ENCODE measurements around the gene DCUN1D1.
A peak's percentile ranks its signal among the peaks of the same experiment; 100 is the strongest.

The DCUN1D1 gene

DNA sequence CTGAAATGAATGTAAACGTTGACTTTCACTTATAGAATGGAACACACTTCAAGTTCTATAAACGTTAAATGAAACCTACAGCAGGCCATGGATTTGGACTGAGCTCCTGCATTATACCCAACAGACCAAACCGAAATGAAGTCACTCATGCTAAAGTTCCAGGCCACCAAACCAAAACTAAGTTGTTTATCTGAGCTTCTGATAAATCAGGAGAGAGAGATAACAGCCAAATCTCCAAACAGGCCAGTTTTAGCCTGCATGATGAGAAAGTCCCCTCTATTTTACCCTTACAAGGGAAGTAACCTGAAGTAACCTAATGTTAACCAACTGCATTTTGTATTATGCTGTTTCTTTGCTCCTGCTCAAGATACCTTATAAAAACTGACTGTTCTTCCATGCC is 44.5 kb downstream of the DCUN1D1 start:
- DNase-seq (ENCODE audit: low read depth), result no peak

DNA sequence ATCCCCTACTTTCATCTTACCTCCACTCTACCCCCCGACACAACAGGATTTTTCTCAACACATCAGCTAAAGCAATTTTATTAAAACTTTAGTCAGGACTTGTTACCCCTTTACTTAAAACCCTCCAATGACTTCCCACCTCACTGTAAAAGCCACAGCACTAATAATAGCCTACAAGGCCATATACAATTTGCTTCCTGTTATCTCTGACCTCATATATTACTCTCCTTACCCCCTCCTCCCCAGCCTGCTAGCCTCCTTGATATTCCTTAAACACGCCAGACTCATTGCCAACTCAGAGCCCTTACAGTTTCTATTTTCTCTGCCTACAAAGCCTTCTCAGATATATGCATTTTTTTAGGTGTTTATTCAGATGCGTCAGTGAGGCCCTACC is 54.4 kb downstream of the DCUN1D1 start:
- no peak for DNase-seq (ENCODE audit: low read depth)

DNA sequence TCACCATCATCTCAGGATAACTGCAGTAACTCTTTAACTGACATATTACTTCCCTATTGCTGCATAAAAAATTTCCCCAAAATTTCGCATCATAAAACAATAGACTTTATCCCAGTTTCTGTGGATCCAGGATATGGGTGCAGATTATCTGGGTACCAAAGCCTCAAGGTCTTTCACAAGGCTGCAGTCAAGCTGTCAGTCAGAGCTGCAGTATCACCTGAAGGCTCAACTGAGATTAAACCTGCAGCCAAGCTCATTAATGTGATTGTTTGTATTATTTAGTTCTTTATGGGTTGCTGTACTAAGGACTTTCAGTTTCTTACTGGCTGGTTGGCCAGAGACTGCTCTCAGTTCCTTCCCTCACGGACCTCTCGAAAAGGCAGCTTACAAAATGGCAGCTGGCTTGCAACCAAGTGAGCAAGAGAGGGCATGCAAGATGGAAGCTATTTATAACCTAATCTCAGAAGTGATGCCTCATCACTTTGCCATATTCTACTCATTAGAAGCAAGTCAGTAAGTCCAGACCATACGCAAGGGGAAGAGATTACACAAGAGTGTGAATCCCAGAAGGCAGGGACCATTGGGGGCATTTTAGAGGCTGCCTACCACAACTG is 54.9 kb downstream of the DCUN1D1 start:
- DNase-seq (ENCODE audit: low read depth), result peak; percentile 4

DNA sequence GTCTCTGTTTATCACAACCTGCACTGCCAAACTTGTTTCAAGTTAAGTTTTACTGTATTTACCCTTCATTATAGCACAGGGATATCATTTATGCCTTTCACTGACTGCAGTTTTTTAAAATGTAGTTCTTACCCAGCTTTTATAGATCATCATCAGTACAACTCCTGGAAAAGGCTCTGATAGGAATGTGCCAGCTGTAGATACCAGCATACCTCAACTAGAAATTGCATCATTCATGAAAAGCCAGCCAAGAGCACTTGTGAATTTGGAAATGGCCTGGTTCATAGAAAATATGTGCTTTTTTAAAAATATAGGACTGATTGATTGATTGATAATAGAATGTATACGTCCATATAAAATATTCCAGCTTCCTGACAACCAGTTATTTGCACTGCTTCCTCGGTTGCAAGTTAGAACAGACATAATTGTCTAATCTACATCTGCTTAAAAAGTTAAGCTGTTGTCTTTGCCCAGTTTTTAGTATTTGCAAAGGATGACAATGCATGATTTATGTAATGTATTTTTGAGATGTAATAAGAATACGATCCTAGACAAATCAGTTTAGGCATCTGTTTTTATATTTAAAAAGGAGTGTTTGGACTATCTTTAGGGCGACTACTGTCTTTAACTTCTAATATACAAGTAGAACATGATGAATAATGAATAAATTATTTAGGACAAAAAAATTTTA is 58.5 kb downstream of the DCUN1D1 start:
- DNase-seq (ENCODE audit: low read depth), result no peak

DNA sequence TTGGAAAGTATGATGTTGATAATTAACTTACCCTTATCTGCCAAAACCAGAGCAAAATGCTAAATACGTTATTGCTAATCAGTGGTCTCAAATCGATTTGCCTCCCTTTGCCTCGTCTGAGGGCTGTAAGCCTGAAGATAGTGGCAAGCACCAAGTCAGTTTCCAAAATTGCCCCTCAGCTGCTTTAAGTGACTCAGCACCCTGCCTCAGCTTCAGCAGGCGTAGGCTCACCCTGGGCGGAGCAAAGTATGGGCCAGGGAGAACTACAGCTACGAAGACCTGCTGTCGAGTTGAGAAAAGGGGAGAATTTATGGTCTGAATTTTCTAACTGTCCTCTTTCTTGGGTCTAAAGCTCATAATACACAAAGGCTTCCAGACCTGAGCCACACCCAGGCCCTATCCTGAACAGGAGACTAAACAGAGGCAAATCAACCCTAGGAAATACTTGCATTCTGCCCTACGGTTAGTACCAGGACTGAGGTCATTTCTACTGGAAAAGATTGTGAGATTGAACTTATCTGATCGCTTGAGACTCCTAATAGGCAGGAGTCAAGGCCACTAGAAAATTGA is 59.7 kb downstream of the DCUN1D1 start:
- no peak for DNase-seq (ENCODE audit: low read depth)

DNA sequence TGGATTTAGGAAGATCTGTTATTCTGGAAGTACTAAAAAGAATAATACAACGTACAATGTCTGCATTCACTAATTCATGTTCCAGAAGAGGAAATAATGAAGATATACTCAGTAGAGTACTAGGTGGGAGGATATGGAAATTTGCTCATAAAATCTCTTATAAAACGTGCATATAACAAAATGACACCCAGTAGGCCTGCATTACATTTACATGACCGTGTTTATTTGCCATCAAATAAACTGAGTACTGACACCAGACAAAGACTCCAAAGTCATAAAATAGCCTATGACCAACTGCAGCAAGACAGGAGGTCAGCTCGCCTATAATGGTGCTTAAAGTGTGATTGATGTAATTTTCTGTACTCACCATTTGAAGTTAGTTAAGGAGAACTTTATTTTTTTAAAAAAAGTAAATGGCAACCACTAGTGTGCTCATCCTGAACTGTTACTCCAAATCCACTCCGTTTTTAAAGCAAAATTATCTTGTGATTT is 60.4 kb downstream of the DCUN1D1 start:
- DNase-seq (ENCODE audit: low read depth), result no peak

DNA sequence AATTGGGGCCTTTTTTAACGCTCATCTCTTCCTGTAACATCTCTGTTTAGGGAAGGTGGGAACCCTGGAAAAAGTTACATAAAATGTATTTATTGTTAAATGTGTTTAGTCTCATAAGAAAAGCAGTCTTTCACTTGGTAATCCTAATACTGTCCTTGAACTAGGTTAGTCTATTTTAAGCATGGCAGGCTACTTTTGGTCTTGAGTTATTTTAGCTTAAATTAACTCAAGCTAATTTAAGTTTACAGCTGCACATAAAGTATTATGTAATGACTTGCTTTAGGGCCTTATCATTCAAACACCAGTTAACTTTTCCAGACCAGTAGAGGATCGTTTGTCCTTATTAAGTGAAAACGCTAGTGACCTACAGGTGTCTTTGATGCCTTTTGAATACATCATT is 63.2 kb downstream of the DCUN1D1 start:
- DNase-seq (ENCODE audit: low read depth), result no peak

DNA sequence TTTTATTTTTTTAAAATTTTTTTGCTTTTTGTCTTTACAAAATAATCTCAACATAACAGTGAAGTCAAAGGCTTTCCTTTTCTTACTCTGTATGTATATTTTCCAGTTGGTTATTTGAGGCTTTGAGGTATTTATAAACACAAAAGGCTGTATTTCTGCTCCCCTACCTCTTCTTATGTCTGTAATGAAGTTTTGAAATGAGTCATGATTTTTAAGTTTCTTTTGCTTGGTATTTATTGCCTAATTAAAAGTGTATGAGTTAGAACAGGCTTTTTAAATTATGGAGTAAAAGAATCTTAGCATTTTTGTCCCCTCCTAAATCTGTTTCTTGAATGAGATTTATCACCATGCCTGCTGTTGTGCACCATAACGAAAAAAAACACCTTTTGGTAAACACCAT is 66.0 kb downstream of the DCUN1D1 start:
- DNase-seq (ENCODE audit: low read depth), result no peak

DNA sequence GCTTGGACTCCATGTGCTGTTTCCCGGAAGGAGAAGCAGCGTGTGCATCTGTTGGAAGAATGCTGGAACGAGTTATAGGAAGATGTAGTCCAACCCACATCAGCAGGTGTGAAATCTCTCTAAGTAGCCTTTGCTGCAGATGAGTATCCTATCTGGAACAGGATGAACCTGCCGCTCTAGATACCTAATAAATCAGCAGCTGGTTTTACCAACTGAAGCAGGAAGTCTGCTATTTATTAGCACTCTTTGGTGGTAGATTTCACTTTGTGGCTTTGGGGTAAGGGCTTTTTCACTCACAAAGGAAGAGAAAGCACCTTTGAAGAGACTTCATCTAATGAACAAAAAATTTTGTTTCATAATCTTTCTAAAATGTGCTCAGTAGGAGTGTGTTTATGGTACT is 66.4 kb downstream of the DCUN1D1 start:
- DNase-seq (ENCODE audit: low read depth), result no peak

DNA sequence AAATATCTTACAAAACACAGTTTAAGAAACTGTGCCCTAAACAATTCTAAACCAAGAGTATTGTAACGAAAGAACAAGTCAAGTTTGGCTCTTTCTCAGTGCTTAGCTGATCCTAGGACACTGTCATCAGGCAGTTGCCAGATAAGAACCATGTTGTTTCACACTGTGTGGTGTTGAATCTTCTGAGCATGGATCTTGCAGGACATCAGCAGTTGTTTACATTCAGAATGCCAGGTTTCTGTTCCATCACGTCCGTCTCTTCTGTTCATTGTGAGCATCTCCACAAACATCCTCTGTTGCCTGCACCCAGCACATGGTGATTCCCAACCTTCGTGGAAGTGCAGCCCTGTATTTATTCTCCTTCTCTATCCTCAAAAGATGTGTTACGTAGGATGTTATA is 67.9 kb downstream of the DCUN1D1 start:
- no peak for DNase-seq (ENCODE audit: low read depth)

DNA sequence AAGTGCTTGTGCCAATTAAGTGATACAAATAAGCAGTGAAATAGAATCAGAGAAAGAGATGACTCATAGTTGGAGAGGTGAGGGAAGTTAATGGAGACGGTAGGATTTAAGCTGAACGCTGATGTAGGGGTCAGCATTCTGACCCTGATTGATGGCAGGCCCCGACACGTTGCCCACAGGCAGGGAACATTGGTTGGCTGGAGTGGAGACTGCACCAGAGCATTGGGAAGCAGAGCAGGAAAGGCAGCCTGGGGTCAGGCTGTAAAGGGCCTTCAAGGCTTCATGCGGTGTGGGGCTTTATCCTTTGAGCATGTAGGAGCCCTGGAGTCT is 68.6 kb downstream of the DCUN1D1 start:
- DNase-seq (ENCODE audit: low read depth), result no peak

DNA sequence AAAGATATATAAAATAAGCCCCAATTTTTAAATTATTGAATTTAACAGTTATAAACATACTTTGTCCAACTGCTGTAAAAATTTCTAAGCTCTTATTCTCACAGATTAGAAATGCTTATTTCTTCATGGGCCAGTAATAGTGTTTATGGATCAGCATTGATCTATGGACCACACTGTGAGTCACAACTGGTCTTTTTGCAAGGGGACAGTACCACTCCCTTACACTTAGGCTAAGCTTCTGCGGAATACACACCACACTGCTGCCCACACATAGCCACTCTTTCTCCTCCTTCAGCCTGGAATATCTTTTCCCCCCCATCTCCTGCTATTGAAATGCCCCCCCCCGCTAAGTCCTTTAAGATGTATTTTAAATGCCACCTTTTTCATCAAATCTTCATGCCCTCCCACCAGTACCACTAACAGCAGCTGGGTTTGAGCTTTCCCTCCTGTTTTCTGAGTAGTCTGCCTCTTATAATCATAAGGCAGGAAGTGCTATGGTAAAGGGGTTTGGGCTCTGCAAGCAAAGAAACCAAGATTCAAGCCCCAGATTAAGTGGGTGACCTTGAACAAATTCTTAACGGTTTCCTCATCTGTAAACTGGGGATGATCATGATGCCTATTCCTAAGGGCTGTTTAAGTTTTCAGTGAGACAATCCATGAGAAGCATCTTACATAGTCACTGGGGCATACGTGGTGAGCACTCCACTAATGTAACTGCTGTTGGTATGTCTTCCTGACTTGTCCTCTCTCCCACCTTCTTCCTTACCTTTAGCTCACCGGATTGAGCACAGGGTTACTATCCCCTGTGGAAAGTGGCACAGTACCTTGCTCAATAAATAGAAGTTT is 69.2 kb downstream of the DCUN1D1 start:
- DNase-seq (ENCODE audit: low read depth), result no peak

DNA sequence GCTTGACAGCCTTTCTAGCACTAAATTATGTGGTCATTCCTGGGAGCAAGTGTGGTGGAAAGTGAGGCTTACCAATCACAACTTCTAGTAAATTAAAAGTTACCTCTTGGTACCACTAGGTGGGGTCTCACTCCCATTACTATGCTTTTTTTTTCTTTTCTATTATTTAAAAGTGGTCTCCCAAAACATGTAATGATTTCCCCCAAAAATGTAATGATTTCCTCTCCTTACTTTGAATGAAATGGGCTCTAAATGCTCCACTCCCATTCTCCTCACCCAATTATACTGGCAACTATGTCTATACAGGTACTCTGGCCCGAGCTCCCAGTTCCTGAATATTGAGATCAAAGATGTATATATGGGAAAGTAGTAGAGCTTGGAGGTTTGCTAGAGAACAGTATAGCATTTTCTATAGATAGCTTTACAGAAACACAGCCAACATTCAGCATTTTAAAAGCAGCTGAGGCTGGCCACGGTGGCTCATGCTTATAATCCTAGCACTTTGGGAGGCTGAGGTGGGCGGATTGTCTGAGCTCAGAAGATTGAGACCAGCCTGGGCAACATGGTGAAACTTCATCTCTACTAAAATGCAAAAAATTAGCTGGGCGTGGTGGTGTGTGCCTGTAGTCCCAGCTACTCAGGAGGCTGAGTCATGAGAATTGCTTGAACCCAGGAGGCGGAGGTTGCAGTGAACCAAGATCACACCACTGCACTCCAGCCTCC is 70.9 kb downstream of the DCUN1D1 start:
- peak; percentile 49 for DNase-seq (ENCODE audit: low read depth)

DNA sequence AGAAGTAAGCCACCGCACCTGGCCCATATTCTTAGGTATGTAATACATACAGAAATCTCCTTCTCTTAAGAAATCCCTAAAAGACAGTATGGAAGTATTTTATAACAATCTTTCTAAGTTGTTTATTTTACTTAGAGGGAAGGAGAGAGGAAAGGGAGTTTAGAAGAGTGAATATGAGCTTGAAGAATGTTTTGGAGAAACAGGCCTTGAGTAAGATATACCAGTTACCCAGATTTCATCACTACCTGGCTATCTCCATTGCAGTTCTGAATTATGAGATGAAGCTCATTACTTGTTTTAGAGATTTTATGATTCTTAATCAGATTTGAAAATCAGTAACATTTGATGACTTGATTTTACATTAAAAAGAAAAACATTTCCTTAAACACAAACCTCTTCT is 71.9 kb downstream of the DCUN1D1 start:
- no peak for DNase-seq (ENCODE audit: low read depth)

DNA sequence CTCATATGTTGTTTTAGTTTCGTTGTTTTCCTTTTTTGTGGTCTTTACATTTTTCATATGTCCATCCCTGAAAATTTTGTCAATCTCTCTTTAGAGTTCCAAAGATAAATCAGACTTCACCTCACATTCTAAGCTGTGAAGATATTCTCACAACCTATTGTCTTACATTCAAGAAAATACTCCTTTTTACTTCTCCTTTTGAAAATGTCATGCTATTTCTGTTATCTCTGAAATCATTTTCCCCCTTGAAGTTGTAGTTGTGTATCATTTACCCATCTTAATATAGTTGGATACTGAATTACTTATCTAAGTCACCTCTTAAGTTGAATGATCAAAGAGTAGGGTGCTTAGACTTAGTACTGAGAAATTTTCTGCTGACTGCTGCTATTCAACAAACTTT is 74.3 kb downstream of the DCUN1D1 start:
- DNase-seq (ENCODE audit: low read depth), result no peak

DNA sequence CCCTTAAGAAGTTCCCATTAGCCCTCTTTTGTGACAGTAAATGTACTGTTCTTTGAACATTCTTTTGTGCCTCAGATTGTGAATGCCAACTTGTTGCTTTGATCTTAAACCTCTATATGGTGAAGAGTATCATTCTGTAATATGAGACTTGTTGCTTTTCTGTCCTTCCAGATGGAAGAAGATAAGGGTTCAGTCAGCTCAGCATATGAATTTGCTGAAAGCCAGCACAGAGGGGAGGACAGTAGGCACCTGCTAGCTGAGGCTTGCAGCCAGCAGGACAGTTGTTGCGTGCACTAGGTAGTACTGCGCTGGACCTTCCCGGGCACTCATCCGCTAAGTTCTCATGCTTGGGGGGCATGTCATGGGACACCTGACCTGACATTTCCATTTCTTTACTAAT is 74.7 kb downstream of the DCUN1D1 start:
- no peak for DNase-seq (ENCODE audit: low read depth)

DNA sequence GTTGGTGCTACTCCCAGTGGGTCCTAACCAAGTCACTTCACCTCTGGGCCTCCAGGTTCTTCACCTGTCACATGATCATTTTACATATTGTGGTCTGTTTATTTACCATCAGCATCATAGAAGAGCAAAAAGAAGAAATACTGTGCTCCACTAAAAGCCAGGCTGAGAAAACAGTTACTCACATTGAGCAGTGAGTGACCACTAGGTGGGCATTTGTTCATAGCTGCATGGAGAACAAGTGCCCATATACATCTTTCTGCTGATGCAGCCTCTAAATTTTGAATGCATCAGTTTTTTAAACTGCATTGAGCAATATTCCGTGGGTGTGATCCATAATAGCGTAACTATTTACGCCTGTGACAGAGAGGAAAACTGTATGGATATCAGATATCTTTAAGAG is 76.2 kb downstream of the DCUN1D1 start:
- no peak for DNase-seq (ENCODE audit: low read depth)

DNA sequence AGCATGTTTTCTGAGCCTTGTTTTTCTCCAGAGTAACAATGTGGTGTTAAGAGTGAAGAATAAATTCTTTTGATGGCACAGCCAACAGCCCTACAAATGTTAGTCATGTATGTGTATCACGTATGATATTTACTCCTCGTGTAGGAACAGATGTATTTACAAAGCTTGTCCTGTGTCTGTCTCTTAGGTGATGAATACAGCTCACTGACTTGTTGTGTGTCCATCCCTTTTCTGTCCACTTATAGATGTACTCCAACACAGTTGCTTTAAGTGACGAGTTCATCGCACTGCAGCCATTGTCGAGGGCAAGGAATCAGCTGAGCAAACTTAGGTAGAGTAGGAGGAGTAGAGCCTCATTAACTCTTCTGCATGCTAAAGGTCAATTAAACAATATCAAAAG is 78.1 kb downstream of the DCUN1D1 start:
- DNase-seq (ENCODE audit: low read depth), result no peak

DNA sequence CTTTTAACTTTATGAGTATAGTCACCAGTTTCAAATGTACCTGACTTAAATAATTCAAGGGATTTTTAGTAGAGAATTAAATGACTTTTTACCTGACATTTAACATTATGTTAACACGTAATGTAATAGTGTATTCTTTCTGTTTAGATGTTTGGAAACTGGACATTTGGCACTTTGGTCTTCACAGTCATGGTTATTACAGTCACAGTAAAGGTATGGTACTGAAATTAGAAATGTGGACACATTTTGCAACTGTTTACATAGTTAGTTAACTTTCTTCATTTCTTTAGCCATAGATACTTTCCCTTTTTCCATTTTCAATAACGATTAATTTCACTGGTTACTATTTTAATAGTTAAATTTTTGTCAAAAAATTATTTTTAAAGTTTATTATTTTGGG is 83.8 kb downstream of the DCUN1D1 start:
- DNase-seq (ENCODE audit: low read depth), result no peak

DNA sequence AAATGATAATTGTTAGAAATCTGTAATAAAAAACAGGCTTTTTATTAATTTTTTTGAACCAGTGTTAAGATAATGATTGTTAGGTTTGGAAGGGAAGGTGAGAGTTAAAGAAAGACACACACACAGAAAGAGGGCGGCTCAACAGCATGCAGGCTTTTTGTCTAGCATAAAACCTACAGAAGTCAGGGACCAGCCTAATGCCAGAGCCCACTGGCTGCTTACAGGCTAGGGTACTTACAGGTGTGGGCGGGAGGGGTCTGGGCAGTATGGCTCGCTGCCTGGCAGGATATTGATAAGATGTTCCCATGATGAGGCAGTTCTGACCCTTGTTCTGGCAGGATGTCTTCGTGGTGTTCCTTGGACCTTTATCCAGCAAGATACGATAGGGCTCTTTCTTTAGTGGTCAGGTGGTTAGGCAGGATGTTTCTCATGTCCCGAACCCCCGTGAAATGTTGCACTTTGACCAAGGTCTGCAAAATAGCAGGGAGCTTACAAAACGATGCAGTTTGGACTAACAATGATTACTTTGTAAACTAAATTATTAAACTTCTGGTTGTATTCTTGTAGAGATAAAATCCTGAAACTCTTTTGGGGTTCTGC is 84.7 kb downstream of the DCUN1D1 start:
- DNase-seq (ENCODE audit: low read depth), result no peak

DNA sequence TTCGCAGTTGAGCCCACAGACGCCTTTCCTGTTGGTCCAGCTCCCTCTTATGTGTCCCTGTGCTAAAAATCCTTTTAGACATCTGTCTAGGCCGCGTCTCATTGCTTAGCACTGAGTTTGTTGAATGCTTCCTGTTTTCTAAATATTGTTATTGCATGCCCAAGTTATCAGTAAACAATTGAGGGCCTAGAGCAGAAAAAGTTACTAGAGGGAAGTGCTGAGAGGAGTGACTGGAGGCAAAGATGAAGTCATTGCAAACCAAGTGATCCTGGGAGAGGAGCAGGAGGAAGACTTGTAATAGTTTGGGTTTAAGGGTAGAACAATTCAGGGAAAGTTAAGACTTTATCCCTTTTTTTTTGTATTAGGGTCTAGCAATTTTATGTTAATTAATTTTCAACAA is 88.1 kb downstream of the DCUN1D1 start:
- DNase-seq (ENCODE audit: low read depth), result no peak

DNA sequence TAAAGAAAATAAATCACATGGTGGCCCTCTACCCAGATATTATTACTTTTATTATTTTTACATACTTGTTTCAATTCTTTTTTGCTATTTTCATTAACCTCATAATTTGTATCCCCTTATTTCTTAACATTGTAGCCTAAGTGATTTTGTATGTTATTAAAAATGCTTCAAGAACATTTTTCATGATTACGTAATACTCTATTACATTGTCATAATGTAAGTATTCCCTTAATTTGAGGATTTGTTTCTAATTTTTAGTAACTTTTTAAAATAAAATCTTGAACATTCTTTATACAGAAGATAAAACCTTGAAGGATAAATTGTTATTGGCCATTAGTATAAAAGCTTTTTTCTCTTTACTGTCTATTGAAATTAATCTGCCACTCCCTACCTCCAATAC is 89.0 kb downstream of the DCUN1D1 start:
- DNase-seq (ENCODE audit: low read depth), result no peak
